ENCODE measurements around the gene NUP50. TPM values are rescaled to one million over a fixed set of nuclear protein-coding genes. Genes with fewer than 3 reads are reported as not detected.

Gene NUP50
- total RNA-seq, 4 donors from 2014 or later = 38.9 to 96.9 (median 72.0) TPM

GRCh38 chr22:45125188-45125587, 38.5 kb upstream of the NUP50 start:
- Histone ChIP-seq H3K9me3 (no peaks in the 10 kb centered on the region), H3K27me3 (no peaks in the 10 kb centered on the region), H3K4me3 (no peak overlapping the region), H3K36me3 (no peaks in the 10 kb centered on the region), H3K4me1 (no peaks in the 10 kb centered on the region), H3K27ac (no peak overlapping the region)
- TF ChIP-seq POLR2A (IDR thresholded peaks at IDR 0.05) (no peak), EP300 (IDR thresholded peaks at IDR 0.05) (no peak)
- TF ChIP-seq, protein P1, sequence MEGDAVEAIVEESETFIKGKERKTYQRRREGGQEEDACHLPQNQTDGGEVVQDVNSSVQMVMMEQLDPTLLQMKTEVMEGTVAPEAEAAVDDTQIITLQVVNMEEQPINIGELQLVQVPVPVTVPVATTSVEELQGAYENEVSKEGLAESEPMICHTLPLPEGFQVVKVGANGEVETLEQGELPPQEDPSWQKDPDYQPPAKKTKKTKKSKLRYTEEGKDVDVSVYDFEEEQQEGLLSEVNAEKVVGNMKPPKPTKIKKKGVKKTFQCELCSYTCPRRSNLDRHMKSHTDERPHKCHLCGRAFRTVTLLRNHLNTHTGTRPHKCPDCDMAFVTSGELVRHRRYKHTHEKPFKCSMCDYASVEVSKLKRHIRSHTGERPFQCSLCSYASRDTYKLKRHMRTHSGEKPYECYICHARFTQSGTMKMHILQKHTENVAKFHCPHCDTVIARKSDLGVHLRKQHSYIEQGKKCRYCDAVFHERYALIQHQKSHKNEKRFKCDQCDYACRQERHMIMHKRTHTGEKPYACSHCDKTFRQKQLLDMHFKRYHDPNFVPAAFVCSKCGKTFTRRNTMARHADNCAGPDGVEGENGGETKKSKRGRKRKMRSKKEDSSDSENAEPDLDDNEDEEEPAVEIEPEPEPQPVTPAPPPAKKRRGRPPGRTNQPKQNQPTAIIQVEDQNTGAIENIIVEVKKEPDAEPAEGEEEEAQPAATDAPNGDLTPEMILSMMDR (IDR thresholded peaks at IDR 0.05) = no peak
- DNase-seq (ENCODE audit: low spot score in 2 of 2) = no peak
- 17 to 22% methylated on average over 8 of the region's 8 CpGs for WGBS, 2 donors

DNA sequence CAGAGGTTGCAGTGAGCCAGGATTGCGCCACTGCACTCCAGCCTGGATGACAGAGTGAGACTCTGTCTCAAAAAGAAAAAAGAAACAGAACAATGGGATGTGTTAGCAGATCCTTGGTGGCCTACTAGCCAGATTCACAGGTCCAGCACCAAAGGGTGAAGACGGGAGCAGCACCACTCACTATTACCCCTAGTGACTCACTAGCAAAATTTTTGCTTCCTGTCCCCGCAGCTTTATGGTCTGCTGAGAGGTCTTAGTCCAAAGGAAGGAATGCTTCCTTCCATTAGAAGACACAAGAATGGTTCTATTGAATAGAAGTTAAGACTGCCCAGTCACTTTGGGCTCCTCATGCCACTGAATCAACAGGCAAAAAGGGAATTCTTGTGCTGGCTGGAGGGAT, 35.9 kb upstream of the NUP50 start:
- TF ChIP-seq POLR2A (IDR thresholded peaks at IDR 0.05) = no peak
- TF ChIP-seq, protein P1 (IDR thresholded peaks at IDR 0.05) = no peak
- no peak for TF ChIP-seq EP300 (IDR thresholded peaks at IDR 0.05)
- 55 to 64% methylated on average over 3 of the region's 3 CpGs for WGBS, 2 donors

DNA sequence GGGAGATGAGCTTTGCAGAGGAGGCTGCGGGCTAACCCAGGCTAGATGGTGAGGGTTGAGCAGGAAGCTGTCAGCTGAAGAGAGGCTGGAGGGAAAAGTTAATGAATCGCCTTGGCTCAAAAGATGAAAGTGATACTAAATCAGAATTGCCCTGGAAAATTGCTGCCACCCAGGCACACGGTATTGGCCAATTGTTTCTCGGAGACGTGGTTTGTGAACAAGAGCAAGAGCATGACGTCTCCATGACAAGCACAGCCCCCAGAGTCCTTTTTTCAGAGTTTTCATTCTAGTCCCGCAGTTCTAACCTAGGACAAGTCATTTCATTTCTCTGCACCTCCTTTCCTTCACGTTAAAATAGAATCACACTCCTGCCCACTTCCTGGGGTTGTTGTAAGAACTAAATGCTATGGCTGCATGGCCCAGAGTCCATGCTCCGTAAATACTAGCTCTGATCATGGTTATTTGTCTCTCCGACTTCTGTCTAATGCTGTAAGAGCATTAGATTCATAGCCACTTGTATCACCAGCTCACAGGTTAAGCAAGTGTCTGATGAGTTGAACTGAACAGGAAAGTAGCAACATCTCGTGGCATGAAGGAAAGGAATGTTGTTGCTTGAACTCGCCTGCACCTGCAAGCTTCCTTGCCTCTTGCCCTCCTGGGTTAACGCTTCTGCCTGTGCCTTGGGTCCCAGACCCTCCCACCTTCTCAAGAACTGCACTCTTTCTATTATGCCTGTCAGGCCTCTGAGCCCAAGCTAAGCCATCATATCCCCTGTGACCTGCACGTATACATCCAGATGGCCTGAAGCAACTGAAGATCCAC, 33.8 kb upstream of the NUP50 start:
- peaks cover 0 to 10% (median 5%) of the 10 kb centered on the region in 4 donors for H3K9me3 ChIP-seq
- H3K27ac ChIP-seq = no peak overlapping the region
- DNase-seq (ENCODE audit: low spot score in 2 of 2) = no peak
- TF ChIP-seq EP300 (IDR thresholded peaks at IDR 0.05) = no peak
- TF ChIP-seq, protein P1 (IDR thresholded peaks at IDR 0.05) = no peak
- TF ChIP-seq POLR2A (IDR thresholded peaks at IDR 0.05) = no peak
- no peaks in the 10 kb centered on the region for H3K4me1 ChIP-seq
- H3K36me3 ChIP-seq = peaks cover 0 to 26% (median 7%) of the 10 kb centered on the region in 3 donors
- WGBS, 2 donors = 57 to 59% methylated on average over 14 of the region's 14 CpGs
- H3K27me3 ChIP-seq = no peaks in the 10 kb centered on the region
- no peak overlapping the region for H3K4me3 ChIP-seq

More for the DNA sequence above, 35.9 kb upstream of the NUP50 start:
- no peak overlapping the region for H3K4me3 ChIP-seq
- no peak overlapping the region for H3K27ac ChIP-seq
- H3K4me1 ChIP-seq = no peaks in the 10 kb centered on the region
- H3K27me3 ChIP-seq = no peaks in the 10 kb centered on the region
- DNase-seq (ENCODE audit: low spot score in 2 of 2) = no peak
- peaks cover 0 to 7% (median 0%) of the 10 kb centered on the region in 3 donors for H3K36me3 ChIP-seq
- no peaks in the 10 kb centered on the region for H3K9me3 ChIP-seq

- Histone ChIP-seq H3K4me3 (no peak overlapping the region), H3K9me3 (peaks cover 0 to 14% (median 6%) of the 10 kb centered on the region in 4 donors), H3K4me1 (no peaks in the 10 kb centered on the region), H3K27ac (no peak overlapping the region), H3K27me3 (no peaks in the 10 kb centered on the region), H3K36me3 (peaks cover 0 to 36% (median 7%) of the 10 kb centered on the region in 3 donors)
- 71 to 73% methylated on average over 8 of the region's 8 CpGs for WGBS, 2 donors
- TF ChIP-seq EP300 (IDR thresholded peaks at IDR 0.05) (no peak), POLR2A (IDR thresholded peaks at IDR 0.05) (no peak)
- TF ChIP-seq, protein P1 (IDR thresholded peaks at IDR 0.05) = no peak
- DNase-seq (ENCODE audit: low spot score in 2 of 2) = no peak
These were observed 32.8 kb upstream of the NUP50 start for GRCh38 chr22:45130891-45131290.

- WGBS, 2 donors = 63 to 68% methylated on average over 3 of the region's 3 CpGs
- DNase-seq (ENCODE audit: low spot score in 2 of 2) = peak in 1 of 2 donors; percentile 33
- no peaks in the 10 kb centered on the region for H3K4me1 ChIP-seq
These were observed 32.0 kb upstream of the NUP50 start for GRCh38 chr22:45131749-45132148.

More at GRCh38 chr22:45131749-45132148, 32.0 kb upstream of the NUP50 start:
- Histone ChIP-seq H3K4me3 (no peak overlapping the region), H3K27me3 (no peaks in the 10 kb centered on the region), H3K27ac (no peak overlapping the region), H3K36me3 (peaks cover 0 to 36% (median 7%) of the 10 kb centered on the region in 3 donors), H3K9me3 (peaks cover 0 to 14% (median 6%) of the 10 kb centered on the region in 4 donors)
- TF ChIP-seq EP300 (IDR thresholded peaks at IDR 0.05) (peak in 1 of 2 donors; percentile 62), POLR2A (IDR thresholded peaks at IDR 0.05) (no peak)
- TF ChIP-seq, protein P1 (IDR thresholded peaks at IDR 0.05) = no peak
